ENCODE data around the gene TMEM229B.

DNA sequence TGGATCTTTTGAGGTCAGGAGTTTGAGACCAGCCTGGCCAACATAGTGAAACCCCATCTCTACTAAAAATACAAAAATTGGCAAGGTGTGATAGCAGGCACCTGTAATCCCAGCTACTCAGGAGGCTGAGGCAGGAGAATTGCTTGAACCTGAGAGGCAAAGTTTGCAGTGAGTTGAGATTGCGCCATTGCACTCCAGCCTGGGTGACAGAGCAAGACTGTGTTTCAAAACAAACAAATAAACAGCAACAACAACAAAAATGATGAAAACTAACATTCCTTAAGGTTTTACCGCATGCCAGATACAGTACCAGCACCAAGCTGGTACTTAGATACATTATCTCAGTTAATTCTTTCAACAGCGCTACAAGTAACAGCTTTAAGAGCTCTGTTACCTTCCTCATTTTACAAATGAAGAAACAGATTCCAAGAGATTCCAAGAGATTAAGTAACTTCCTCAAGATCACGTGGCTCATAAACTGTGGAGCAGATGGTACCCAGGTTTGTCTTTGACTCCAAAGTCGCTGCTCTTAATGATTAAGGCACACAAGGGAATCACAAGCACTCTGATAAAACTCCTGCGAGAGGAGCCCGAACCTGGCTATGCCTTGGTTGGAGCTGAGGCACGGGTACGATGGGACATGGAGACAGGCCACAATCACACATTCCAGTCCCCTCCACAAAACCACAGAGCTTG lies 58.9 kb downstream of the TMEM229B start:
- TF ChIP-seq, protein P1, sequence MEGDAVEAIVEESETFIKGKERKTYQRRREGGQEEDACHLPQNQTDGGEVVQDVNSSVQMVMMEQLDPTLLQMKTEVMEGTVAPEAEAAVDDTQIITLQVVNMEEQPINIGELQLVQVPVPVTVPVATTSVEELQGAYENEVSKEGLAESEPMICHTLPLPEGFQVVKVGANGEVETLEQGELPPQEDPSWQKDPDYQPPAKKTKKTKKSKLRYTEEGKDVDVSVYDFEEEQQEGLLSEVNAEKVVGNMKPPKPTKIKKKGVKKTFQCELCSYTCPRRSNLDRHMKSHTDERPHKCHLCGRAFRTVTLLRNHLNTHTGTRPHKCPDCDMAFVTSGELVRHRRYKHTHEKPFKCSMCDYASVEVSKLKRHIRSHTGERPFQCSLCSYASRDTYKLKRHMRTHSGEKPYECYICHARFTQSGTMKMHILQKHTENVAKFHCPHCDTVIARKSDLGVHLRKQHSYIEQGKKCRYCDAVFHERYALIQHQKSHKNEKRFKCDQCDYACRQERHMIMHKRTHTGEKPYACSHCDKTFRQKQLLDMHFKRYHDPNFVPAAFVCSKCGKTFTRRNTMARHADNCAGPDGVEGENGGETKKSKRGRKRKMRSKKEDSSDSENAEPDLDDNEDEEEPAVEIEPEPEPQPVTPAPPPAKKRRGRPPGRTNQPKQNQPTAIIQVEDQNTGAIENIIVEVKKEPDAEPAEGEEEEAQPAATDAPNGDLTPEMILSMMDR (IDR thresholded peaks at IDR 0.05): no peak
- TF ChIP-seq POLR2AphosphoS5 (IDR thresholded peaks at IDR 0.05; ENCODE audit: insufficient read depth in 1 of 2, low read depth in 1 of 2): no peak

Data from vagina (tissue), 2 donors.